Calu3 (cell line): Measurements from ENCODE around the gene DUSP6. TPM values are rescaled to one million over a fixed set of nuclear protein-coding genes. Genes with fewer than 3 reads are reported as not detected.

Experiments used
- BruUV-seq: library from RNA; stranded (reverse); fragments of 400-500 nt; replicated peaks from 2 replicates; lab custom pipeline; 2021; lab: Mats Ljungman, UMichigan
- CTCF ChIA-PET: fragments of 300-600 bp; sonication (Branson Sonifier 250); formaldehyde crosslinking; loops from one replicate; lab custom pipeline; 2022; ENCODE audit warnings: antibody characterized with exemption; lab: Charles Lee
- DNase-seq: peaks from one replicate; pipeline ENCODE4 v3.0.0; 2022
- H3K27ac Mint-ChIP-seq: one replicate; pipeline ENCODE4 v1.8.0; 2022; ENCODE audit warnings: mixed read lengths; ENCODE audit not compliant: unreplicated experiment
- H3K27me3 Mint-ChIP-seq: one replicate; pipeline ENCODE4 v1.8.0; 2022; ENCODE audit warnings: mixed read lengths; ENCODE audit not compliant: unreplicated experiment
- H3K36me3 Mint-ChIP-seq: one replicate; pipeline ENCODE4 v1.8.0; 2022; ENCODE audit warnings: mild to moderate bottlenecking, moderate library complexity, mixed read lengths; ENCODE audit not compliant: insufficient read depth, unreplicated experiment
- H3K4me1 Mint-ChIP-seq: one replicate; pipeline ENCODE4 v1.8.0; 2022; ENCODE audit warnings: mild to moderate bottlenecking, low read depth, mixed read lengths; ENCODE audit not compliant: unreplicated experiment
- H3K4me3 Mint-ChIP-seq: one replicate; pipeline ENCODE4 v1.8.0; 2022; ENCODE audit warnings: mild to moderate bottlenecking, low read depth, moderate library complexity, mixed read lengths; ENCODE audit not compliant: unreplicated experiment
- H3K9me3 Mint-ChIP-seq: one replicate; pipeline ENCODE4 v1.8.0; 2022; ENCODE audit warnings: low read depth, mixed read lengths; ENCODE audit not compliant: unreplicated experiment
- CTCF ChIP-seq: fragments of 200-600 bp; IDR thresholded peaks from one replicate; pipeline ENCODE4 v1.8.0; 2022; ENCODE audit warnings: antibody characterized with exemption; ENCODE audit not compliant: unreplicated experiment
- intact Hi-C: fragments of 100-400 bp; cut with micrococcal nuclease; formaldehyde crosslinking; loops from one replicate; pipeline ENCODE4 v1.10.0; 2022; ENCODE audit not compliant: unreplicated experiment
- total RNA-seq: library from RNA; stranded (reverse); gene quantifications from 2 replicates; pipeline ENCODE4 v1.2.3, GENCODE V29; 2022

The DUSP6 gene
- total RNA-seq, 1 experiment from 2014 or later = 108 TPM

- no peaks in the 10 kb centered on the region for H3K4me1 Mint-ChIP-seq
- no peaks in the 10 kb centered on the region for H3K9me3 Mint-ChIP-seq
- H3K27ac Mint-ChIP-seq = no peak overlapping the region
- TF ChIP-seq CTCF = no peak
- no peaks in the 10 kb centered on the region for H3K27me3 Mint-ChIP-seq
- intact Hi-C loops = no loop called here
- BruUV-seq = no TSS peak
- CTCF ChIA-PET = interaction anchor here (0.6 kb wide), 1 partner anchor 88 kb away, joined by 4 read pairs; no protein-coding TSS in a partner anchor
- H3K36me3 Mint-ChIP-seq = no peaks in the 10 kb centered on the region
- no peak for DNase-seq
- H3K4me3 Mint-ChIP-seq = no peak overlapping the region
These were observed 52.9 kb downstream of the DUSP6 start for GRCh38 chr12:89299417-89299816.

Other genes with a start within 250 kb of the DUSP6 start
- gene GALNT4, start 172.3 kb upstream of the DUSP6 start, total RNA-seq = 67.0 and 70.9 TPM in 2 replicates
- 36.2 and 40.3 TPM in 2 replicates for gene POC1B, start 173.5 kb upstream of the DUSP6 start, total RNA-seq